Stomach smooth muscle (tissue), 2 donors: ENCODE data around the gene NFE2.

Experiments used
- H3K27ac ChIP-seq: one replicate; pipeline ENCODE4 v1.7.0; 2013; ENCODE audit warnings: mild to moderate bottlenecking, low read length, inconsistent platforms
- H3K27me3 ChIP-seq, 2 donors: one replicate each; pipeline ENCODE4 v1.7.0; 2013; ENCODE audit warnings: low read length in 2 of 2; ENCODE audit not compliant: insufficient read depth in 2 of 2, control insufficient read depth in 1 of 2
- H3K36me3 ChIP-seq, 2 donors: one replicate each; pipeline ENCODE4 v1.7.0; 2013; ENCODE audit warnings: low read length in 2 of 2; ENCODE audit not compliant: control insufficient read depth in 2 of 2, insufficient read depth in 2 of 2
- H3K4me1 ChIP-seq: one replicate; pipeline ENCODE4 v1.7.0; 2013; ENCODE audit warnings: low read length; ENCODE audit not compliant: control insufficient read depth, insufficient read depth
- H3K4me3 ChIP-seq, 2 donors: one replicate each; pipeline ENCODE4 v1.7.0; 2013; ENCODE audit warnings: low read length in 2 of 2
- H3K9ac ChIP-seq, 2 donors: one replicate each; pipeline ENCODE4 v1.7.0; 2013; ENCODE audit warnings: low read length in 2 of 2, mild to moderate bottlenecking in 1 of 2
- H3K9me3 ChIP-seq, 2 donors: one replicate each; pipeline ENCODE4 v1.7.0; 2013; ENCODE audit warnings: low read length in 2 of 2; ENCODE audit not compliant: control insufficient read depth in 2 of 2
- donor health status: healthy.
- donor health status: Pancreatic carcinoma.

The NFE2 gene

GRCh38 chr12:54280468-54281260 is 20.2 kb downstream of the NFE2 start, which contains the start of gene HNRNPA1:
Gene HNRNPA1, plus strand, starts transcription at chr12:54280726. Its CDS starts 82 bp downstream, at chr12:54280808.
- peaks cover 26 to 32% of the 10 kb centered on the region in 2 donors for H3K36me3 ChIP-seq
- peak within 1 kb of the TSS; percentile 91 for H3K27ac ChIP-seq
- peak within 1 kb of the TSS; percentile 86 to 100 for H3K4me3 ChIP-seq
- H3K9ac ChIP-seq, result peak within 1 kb of the TSS; percentile 96 to 98
- peaks cover 34% of the 10 kb centered on the region for H3K4me1 ChIP-seq
- no peaks in the 10 kb centered on the region for H3K27me3 ChIP-seq
- no peaks in the 10 kb centered on the region for H3K9me3 ChIP-seq

- Histone ChIP-seq H3K9ac (peak within 1 kb of the TSS; percentile 96 to 98), H3K9me3 (no peaks in the 10 kb centered on the region), H3K27me3 (no peaks in the 10 kb centered on the region), H3K4me1 (peaks cover 32% of the 10 kb centered on the region), H3K27ac (peak within 1 kb of the TSS; percentile 91), H3K4me3 (peak within 1 kb of the TSS; percentile 86 to 100), H3K36me3 (peaks cover 21 to 30% of the 10 kb centered on the region in 2 donors)
Observed at GRCh38 chr12:54279632-54280467, 21.0 kb downstream of the NFE2 start, which contains the start of gene CBX5. Gene CBX5, minus strand, starts transcription at chr12:54280122. Its CDS starts 22,472 bp downstream, at chr12:54257650.

- peak overlapping the region; percentile 77 to 96 for H3K9ac ChIP-seq
- H3K27me3 ChIP-seq, result no peaks in the 10 kb centered on the region
- peaks cover 32% of the 10 kb centered on the region for H3K4me1 ChIP-seq
- peaks cover 19 to 27% of the 10 kb centered on the region in 2 donors for H3K36me3 ChIP-seq
- peak overlapping the region; percentile 91 for H3K27ac ChIP-seq
- peak overlapping the region; percentile 72 to 100 for H3K4me3 ChIP-seq
- no peaks in the 10 kb centered on the region for H3K9me3 ChIP-seq
Observed at GRCh38 chr12:54279227-54279631, 21.6 kb downstream of the NFE2 start.

GRCh38 chr12:54277823-54278276 is 23.0 kb downstream of the NFE2 start:
- Histone ChIP-seq H3K9ac (peak overlapping the region; percentile 22 to 77), H3K27ac (peak overlapping the region; percentile 91), H3K4me3 (peak overlapping the region in 1 of 2 donors; percentile 100), H3K4me1 (peaks cover 22% of the 10 kb centered on the region), H3K9me3 (no peaks in the 10 kb centered on the region), H3K27me3 (no peaks in the 10 kb centered on the region), H3K36me3 (peaks cover 9 to 13% of the 10 kb centered on the region in 2 donors)

- Histone ChIP-seq H3K4me1 (peaks cover 10% of the 10 kb centered on the region), H3K36me3 (peaks cover 0 to 3% of the 10 kb centered on the region in 2 donors), H3K27ac (no peak overlapping the region), H3K9me3 (no peaks in the 10 kb centered on the region), H3K9ac (peak overlapping the region in 1 of 2 donors; percentile 7), H3K27me3 (no peaks in the 10 kb centered on the region), H3K4me3 (no peak overlapping the region)
Observed at GRCh38 chr12:54276368-54276767, 24.4 kb downstream of the NFE2 start.

- no peaks in the 10 kb centered on the region for H3K27me3 ChIP-seq
- H3K27ac ChIP-seq, result no peak overlapping the region
- H3K4me3 ChIP-seq, result no peak overlapping the region
- H3K4me1 ChIP-seq, result peaks cover 8% of the 10 kb centered on the region
- H3K9ac ChIP-seq, result no peak overlapping the region
- peaks cover 0 to 3% of the 10 kb centered on the region in 2 donors for H3K36me3 ChIP-seq
- H3K9me3 ChIP-seq, result no peaks in the 10 kb centered on the region
Observed at GRCh38 chr12:54273981-54274380, 26.8 kb downstream of the NFE2 start.

GRCh38 chr12:54272214-54272613 is 28.6 kb downstream of the NFE2 start:
- Histone ChIP-seq H3K27me3 (no peaks in the 10 kb centered on the region), H3K9ac (no peak overlapping the region), H3K27ac (no peak overlapping the region), H3K9me3 (no peaks in the 10 kb centered on the region), H3K36me3 (peaks cover 0 to 3% of the 10 kb centered on the region in 2 donors), H3K4me3 (no peak overlapping the region), H3K4me1 (no peaks in the 10 kb centered on the region)

- Histone ChIP-seq H3K4me3 (no peak overlapping the region), H3K36me3 (peaks cover 0 to 3% of the 10 kb centered on the region in 2 donors)
Observed at GRCh38 chr12:54270345-54270744, 30.5 kb downstream of the NFE2 start.

GRCh38 chr12:54266852-54267251 is 34.0 kb downstream of the NFE2 start:
- H3K4me3 ChIP-seq, result no peak overlapping the region
- no peaks in the 10 kb centered on the region for H3K27me3 ChIP-seq
- H3K9ac ChIP-seq, result no peak overlapping the region
- peaks cover 3% of the 10 kb centered on the region for H3K4me1 ChIP-seq
- H3K36me3 ChIP-seq, result no peaks in the 10 kb centered on the region
- no peak overlapping the region for H3K27ac ChIP-seq
- H3K9me3 ChIP-seq, result no peaks in the 10 kb centered on the region

More at GRCh38 chr12:54270345-54270744, 30.5 kb downstream of the NFE2 start:
- Histone ChIP-seq H3K27me3 (no peaks in the 10 kb centered on the region), H3K4me1 (no peaks in the 10 kb centered on the region), H3K9me3 (no peaks in the 10 kb centered on the region), H3K27ac (no peak overlapping the region), H3K9ac (no peak overlapping the region)

- no peaks in the 10 kb centered on the region for H3K36me3 ChIP-seq
- H3K9me3 ChIP-seq, result no peaks in the 10 kb centered on the region
- H3K4me3 ChIP-seq, result no peak overlapping the region
- no peaks in the 10 kb centered on the region for H3K27me3 ChIP-seq
- H3K27ac ChIP-seq, result no peak overlapping the region
- peaks cover 3% of the 10 kb centered on the region for H3K4me1 ChIP-seq
- H3K9ac ChIP-seq, result no peak overlapping the region
Observed at GRCh38 chr12:54265364-54265812, 35.4 kb downstream of the NFE2 start.
